Endothelial cell of umbilical vein (primary cell): ENCODE measurements around the gene LEP. TPM values are rescaled to one million over a fixed set of nuclear protein-coding genes. Genes with fewer than 3 reads are reported as not detected.
"Not testable (repeated sequence)": the region's sequence is repeated elsewhere in the genome, so short reads cannot be mapped to it uniquely, and the experiment has no call there.

Experiments
- BruUV-seq: library from RNA; stranded (reverse); fragments of 400-500 nt; replicated peaks from 2 replicates; lab custom pipeline; 2021; lab: Mats Ljungman, UMichigan
- CTCF ChIA-PET: fragments of 300-600, 350-600 bp; sonication (Branson Sonifier 250); formaldehyde crosslinking; loops from one replicate; lab custom pipeline; 2021; ENCODE audit warnings: antibody characterized with exemption, inconsistent platforms; lab: Charles Lee
- POLR2A ChIA-PET: fragments of 300-600, 350-600 bp; sonication (Branson Sonifier 250); formaldehyde crosslinking; loops from one replicate; lab custom pipeline; 2021; ENCODE audit warnings: antibody characterized with exemption, inconsistent platforms; lab: Charles Lee
- DNase-seq: peaks from one replicate; pipeline ENCODE4 v3.0.0-alpha.2; 2011; ENCODE audit warnings: low read depth, low spot score
- FAIRE-seq: peaks from 2 replicates; lab custom pipeline; 2011; peaks lifted over from hg19 to GRCh38; lab: Jason Lieb, UNC
- H2AFZ ChIP-seq: 2 replicates; pipeline ENCODE4 v1.6.0; 2012; ENCODE audit warnings: low read depth, low read length, control low read depth, inconsistent platforms
- H3K27ac ChIP-seq: 2 replicates; pipeline ENCODE4 v1.5.1; 2011; ENCODE audit warnings: low read depth, mild to moderate bottlenecking, control low read depth, low read length, moderate library complexity; ENCODE audit not compliant: insufficient read depth
- H3K27me3 ChIP-seq, 2 experiments: 2 replicates each; pipeline versions ENCODE4 v1.6.0 to v1.6.1; 2011; ENCODE audit warnings: low read length in 2 of 2, mixed read lengths in 1 of 2; ENCODE audit not compliant: control insufficient read depth in 2 of 2, insufficient read depth in 2 of 2
- H3K36me3 ChIP-seq, 2 experiments: 2 replicates in 1 of 2; 3 replicates in 1 of 2; pipeline ENCODE4 v1.5.1; 2011; ENCODE audit warnings: low read length in 2 of 2, mild to moderate bottlenecking in 1 of 2, moderate library complexity in 1 of 2; ENCODE audit not compliant: control insufficient read depth in 2 of 2, insufficient read depth in 2 of 2; ENCODE audit errors: extremely low read depth in 1 of 2
- H3K4me1 ChIP-seq: 3 replicates; pipeline ENCODE4 v1.5.1; 2011; ENCODE audit warnings: mild to moderate bottlenecking, low read length; ENCODE audit not compliant: control insufficient read depth, insufficient read depth; ENCODE audit errors: extremely low read depth
- H3K4me2 ChIP-seq: 2 replicates; pipeline ENCODE4 v1.6.1; 2011; ENCODE audit warnings: low read length, control low read depth, mixed read lengths; ENCODE audit not compliant: insufficient read depth
- H3K4me3 ChIP-seq, 3 experiments: fragments of 200-600 bp in 1 of 3; sonication (generic), shearing (Covaris generic) in 1 of 3; replicated peaks in 1 of 3; 2 replicates each; pipeline ENCODE4 v1.5.1; 2011 to 2016; ENCODE audit warnings: control low read depth in 3 of 3, low read length in 3 of 3, mild to moderate bottlenecking in 2 of 3, inconsistent platforms in 1 of 3, low read depth in 1 of 3, moderate library complexity in 1 of 3; ENCODE audit not compliant: insufficient read depth in 1 of 3
- H3K79me2 ChIP-seq: 2 replicates; pipeline ENCODE4 v1.6.0; 2012; ENCODE audit warnings: low read length, inconsistent platforms; ENCODE audit not compliant: control insufficient read depth, insufficient read depth
- H3K9ac ChIP-seq: replicated peaks from 2 replicates; pipeline ENCODE3; 2011; ENCODE audit warnings: low read length, control low read depth; ENCODE audit not compliant: insufficient read depth; ENCODE audit errors: extremely low read depth
- H3K9me1 ChIP-seq: replicated peaks from 3 replicates; pipeline ENCODE4 v1.6.0; 2011; ENCODE audit warnings: mild to moderate bottlenecking, low read length; ENCODE audit not compliant: control insufficient read depth, insufficient read depth; ENCODE audit errors: extremely low read depth
- H3K9me3 ChIP-seq: replicated peaks from 2 replicates; pipeline ENCODE4 v1.5.1; 2012; ENCODE audit warnings: low read length, inconsistent platforms; ENCODE audit not compliant: control insufficient read depth, insufficient read depth
- H4K20me1 ChIP-seq: replicated peaks from 2 replicates; pipeline ENCODE3; 2011; ENCODE audit warnings: mild to moderate bottlenecking, low read length; ENCODE audit not compliant: control insufficient read depth, insufficient read depth; ENCODE audit errors: extremely low read depth
- EZH2 ChIP-seq: IDR thresholded peaks from 2 replicates; pipeline ENCODE4 v1.6.1; 2012; ENCODE audit warnings: borderline replicate concordance, low read depth, mild to moderate bottlenecking, moderate library complexity, low read length, inconsistent platforms; ENCODE audit not compliant: severe bottlenecking
- FOS ChIP-seq: IDR thresholded peaks from 2 replicates; pipeline ENCODE4 v1.6.1; 2011; ENCODE audit warnings: mild to moderate bottlenecking, low read length, moderate library complexity, borderline replicate concordance; ENCODE audit not compliant: insufficient read depth
- GATA2 ChIP-seq: IDR thresholded peaks from 2 replicates; pipeline ENCODE4 v1.7.0; 2011; ENCODE audit warnings: low read depth, mild to moderate bottlenecking, moderate library complexity, mixed read lengths, low read length; ENCODE audit not compliant: insufficient read length, insufficient read depth
- JUN ChIP-seq: IDR thresholded peaks from 2 replicates; pipeline ENCODE4 v1.6.1; 2011; ENCODE audit warnings: borderline replicate concordance, low read depth; ENCODE audit not compliant: insufficient read length, insufficient read depth
- MYC ChIP-seq: IDR thresholded peaks from one replicate; pipeline ENCODE4 v1.6.1; 2011; ENCODE audit warnings: mild to moderate bottlenecking, low read depth, low read length
- POLR2A ChIP-seq: IDR thresholded peaks from 2 replicates; pipeline ENCODE4 v1.6.1; 2012; ENCODE audit warnings: low read depth, mild to moderate bottlenecking, control low read depth, low read length
- POLR2AphosphoS5 ChIP-seq: IDR thresholded peaks from 2 replicates; pipeline ENCODE4 v1.6.1; 2012; ENCODE audit warnings: low read depth, mild to moderate bottlenecking, control low read depth, low read length, moderate library complexity; ENCODE audit not compliant: insufficient read depth
- dilution Hi-C: fragments of 300-500 bp; cut with MboI; formaldehyde crosslinking; loops from one replicate; pipeline ENCODE4 v1.15.0; 2019; ENCODE audit warnings: low sequenced_read_pairs; ENCODE audit not compliant: extremely low pct_ligation_motif_present
- intact Hi-C: fragments of 100-400 bp; cut with micrococcal nuclease; formaldehyde crosslinking; loops from one replicate; pipeline ENCODE4 v1.10.0; 2022
- polyA plus RNA-seq, 4 experiments: library from polyadenylated mRNA; depleted of rRNA in 3 of 4; stranded (reverse) in 3 of 4; unstranded in 1 of 4; fragments of >200 nt; gene quantifications; 2 replicates each; pipeline versions ENCODE4 v1.2.1 to v1.2.3, GENCODE V29; 2011 to 2012; ENCODE audit warnings: missing spikeins in 1 of 4
- total RNA-seq: library from RNA; stranded (reverse); gene quantifications from 2 replicates; pipeline ENCODE4 v1.2.3, GENCODE V29; 2021
- TF ChIP-seq, protein P1 (sequence below), 2 donors: IDR thresholded peaks; 1 replicate in 1 of 2; 2 replicates in 1 of 2; pipeline ENCODE4 v1.5.1; 2011; ENCODE audit warnings: low read length in 2 of 2, mild to moderate bottlenecking in 2 of 2, moderate library complexity in 2 of 2, control low read depth in 1 of 2, inconsistent platforms in 1 of 2, low read depth in 1 of 2; ENCODE audit not compliant: insufficient read depth in 1 of 2; ENCODE audit errors: extremely low read depth in 1 of 2
- TF ChIP-seq, protein P2 (sequence below): IDR thresholded peaks from 2 replicates; pipeline ENCODE4 v1.6.1; 2011; ENCODE audit not compliant: insufficient read depth, insufficient read length

LEP gene
- total and polyA plus RNA-seq, 2 donors (not counting 3 experiments of a cell fraction or from before 2014, with no cell fraction given): not detected

- Histone ChIP-seq H3K4me2 (no peak overlapping the region), H3K4me3 (no peak overlapping the region), H3K36me3 (no peaks in the 10 kb centered on the region), H3K27ac (no peak overlapping the region), H4K20me1 (no peaks in the 10 kb centered on the region), H3K9me3 (no peaks in the 10 kb centered on the region), H3K4me1 (no peaks in the 10 kb centered on the region), H3K9me1 (no peaks in the 10 kb centered on the region), H3K9ac (no peak overlapping the region), H3K79me2 (no peaks in the 10 kb centered on the region), H2AFZ (no peak overlapping the region), H3K27me3 (no peaks in the 10 kb centered on the region)
- FAIRE-seq (no peak), DNase-seq (no peak)
- BruUV-seq: no TSS peak
- POLR2A ChIA-PET: no interaction called here
- CTCF ChIA-PET: no interaction called here
- dilution Hi-C loops (no loop called here), intact Hi-C loops (no loop called here)
- TF ChIP-seq MYC: no peak
- no peak for TF ChIP-seq POLR2AphosphoS5
- TF ChIP-seq POLR2A: no peak
- TF ChIP-seq FOS: no peak
These were observed 43.0 kb downstream of the LEP start for GRCh38 chr7:128284102-128284501.

GRCh38 chr7:128287556-128287955 lies 46.5 kb downstream of the LEP start:
- CTCF ChIA-PET: no interaction called here
- Histone ChIP-seq H3K4me2 (no peak overlapping the region), H3K27ac (no peak overlapping the region), H3K4me3 (no peak overlapping the region), H4K20me1 (no peaks in the 10 kb centered on the region), H2AFZ (no peak overlapping the region), H3K9me3 (no peaks in the 10 kb centered on the region), H3K27me3 (no peaks in the 10 kb centered on the region), H3K9me1 (no peaks in the 10 kb centered on the region), H3K36me3 (no peaks in the 10 kb centered on the region), H3K79me2 (no peaks in the 10 kb centered on the region), H3K9ac (no peak overlapping the region), H3K4me1 (no peaks in the 10 kb centered on the region)
- POLR2A ChIA-PET: no interaction called here
- no TSS peak for BruUV-seq
- intact Hi-C loops (no loop called here), dilution Hi-C loops (no loop called here)
- FAIRE-seq (no peak), DNase-seq (no peak)
- TF ChIP-seq, protein P1, sequence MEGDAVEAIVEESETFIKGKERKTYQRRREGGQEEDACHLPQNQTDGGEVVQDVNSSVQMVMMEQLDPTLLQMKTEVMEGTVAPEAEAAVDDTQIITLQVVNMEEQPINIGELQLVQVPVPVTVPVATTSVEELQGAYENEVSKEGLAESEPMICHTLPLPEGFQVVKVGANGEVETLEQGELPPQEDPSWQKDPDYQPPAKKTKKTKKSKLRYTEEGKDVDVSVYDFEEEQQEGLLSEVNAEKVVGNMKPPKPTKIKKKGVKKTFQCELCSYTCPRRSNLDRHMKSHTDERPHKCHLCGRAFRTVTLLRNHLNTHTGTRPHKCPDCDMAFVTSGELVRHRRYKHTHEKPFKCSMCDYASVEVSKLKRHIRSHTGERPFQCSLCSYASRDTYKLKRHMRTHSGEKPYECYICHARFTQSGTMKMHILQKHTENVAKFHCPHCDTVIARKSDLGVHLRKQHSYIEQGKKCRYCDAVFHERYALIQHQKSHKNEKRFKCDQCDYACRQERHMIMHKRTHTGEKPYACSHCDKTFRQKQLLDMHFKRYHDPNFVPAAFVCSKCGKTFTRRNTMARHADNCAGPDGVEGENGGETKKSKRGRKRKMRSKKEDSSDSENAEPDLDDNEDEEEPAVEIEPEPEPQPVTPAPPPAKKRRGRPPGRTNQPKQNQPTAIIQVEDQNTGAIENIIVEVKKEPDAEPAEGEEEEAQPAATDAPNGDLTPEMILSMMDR (IDR thresholded peaks at IDR 0.05; ENCODE audit: extremely low read depth in 1 of 2, insufficient read depth in 1 of 2, low read depth in 1 of 2, low read length in 2 of 2): no peak
- TF ChIP-seq POLR2A (no peak), MYC (no peak), JUN (no peak), GATA2 (no peak), FOS (no peak), POLR2AphosphoS5 (no peak), EZH2 (no peak)
- TF ChIP-seq, protein P2, sequence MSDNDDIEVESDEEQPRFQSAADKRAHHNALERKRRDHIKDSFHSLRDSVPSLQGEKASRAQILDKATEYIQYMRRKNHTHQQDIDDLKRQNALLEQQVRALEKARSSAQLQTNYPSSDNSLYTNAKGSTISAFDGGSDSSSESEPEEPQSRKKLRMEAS: no peak

DNA sequence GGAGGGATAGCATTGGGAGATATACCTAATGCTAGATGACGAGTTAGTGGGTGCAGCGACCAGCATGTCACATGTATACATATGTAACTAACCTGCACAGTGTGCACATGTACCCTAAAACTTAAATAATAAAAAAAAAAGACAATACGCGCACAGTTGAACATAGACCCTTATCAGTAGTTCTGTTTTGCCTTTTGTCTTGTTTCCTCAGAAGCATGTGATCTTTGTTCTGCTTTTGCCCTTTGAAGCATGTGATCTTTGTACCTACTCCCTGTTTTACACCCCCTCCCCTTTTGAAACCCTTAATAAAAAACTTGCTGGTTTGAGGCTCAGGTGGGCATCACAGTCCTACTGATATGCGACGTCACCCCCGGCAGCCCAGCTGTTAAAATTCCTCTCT lies 56.9 kb downstream of the LEP start:
- dilution Hi-C loops: not testable (repeated sequence)

More for the DNA sequence above, 56.9 kb downstream of the LEP start:
- H2AFZ ChIP-seq, H3K36me3 ChIP-seq, H3K4me1 ChIP-seq, H3K9me1 ChIP-seq, H3K4me3 ChIP-seq, H3K9me3 ChIP-seq, DNase-seq, FAIRE-seq, H3K4me2 ChIP-seq, intact Hi-C loops, CTCF ChIA-PET, H3K27ac ChIP-seq, H3K27me3 ChIP-seq, POLR2A ChIA-PET, H3K9ac ChIP-seq, H3K79me2 ChIP-seq, H4K20me1 ChIP-seq, BruUV-seq: not testable (repeated sequence)
